Activated CD8-positive, alpha-beta memory T cell treated with anti-CD3 and anti-CD28 coated beads for 36 hours (primary cell): ENCODE data around the gene CYTH3. TPM values are rescaled to one million over a fixed set of nuclear protein-coding genes. Genes with fewer than 3 reads are reported as not detected.
"Not testable (repeated sequence)": the region's sequence is repeated elsewhere in the genome, so short reads cannot be mapped to it uniquely, and the experiment has no call there.

Source experiments
- CTCF ChIA-PET: fragments of 350-600 bp; sonication (Branson Sonifier 250); formaldehyde crosslinking; loops from one replicate; lab custom pipeline; 2021; ENCODE audit warnings: antibody characterized with exemption; lab: Charles Lee
- POLR2A ChIA-PET: fragments of 350-600 bp; sonication (Branson Sonifier 250); formaldehyde crosslinking; loops from one replicate; lab custom pipeline; 2021; ENCODE audit warnings: antibody characterized with exemption; lab: Charles Lee
- total RNA-seq, 2 experiments: library from RNA; stranded (reverse); gene quantifications; one replicate each; pipeline ENCODE4 v1.2.3, GENCODE V29; 2021

The CYTH3 gene
- total RNA-seq, 2 experiments from 2014 or later, result 2.3 to 2.8 TPM

- CTCF ChIA-PET, result no interaction called here
- POLR2A ChIA-PET, result no interaction called here
Observed at GRCh38 chr7:6243168-6243567, 29.3 kb downstream of the CYTH3 start.

GRCh38 chr7:6242561-6242960 lies 29.9 kb downstream of the CYTH3 start:
- POLR2A ChIA-PET, result no interaction called here
- CTCF ChIA-PET, result no interaction called here

- ChIA-PET CTCF (no interaction called here), POLR2A (no interaction called here)
Observed at GRCh38 chr7:6241607-6241973, 30.8 kb downstream of the CYTH3 start.

GRCh38 chr7:6238309-6238925 lies 34.0 kb downstream of the CYTH3 start:
- CTCF ChIA-PET, result no interaction called here
- POLR2A ChIA-PET, result no interaction called here

GRCh38 chr7:6237730-6238129 lies 34.7 kb downstream of the CYTH3 start:
- POLR2A ChIA-PET, result no interaction called here
- CTCF ChIA-PET, result no interaction called here

DNA sequence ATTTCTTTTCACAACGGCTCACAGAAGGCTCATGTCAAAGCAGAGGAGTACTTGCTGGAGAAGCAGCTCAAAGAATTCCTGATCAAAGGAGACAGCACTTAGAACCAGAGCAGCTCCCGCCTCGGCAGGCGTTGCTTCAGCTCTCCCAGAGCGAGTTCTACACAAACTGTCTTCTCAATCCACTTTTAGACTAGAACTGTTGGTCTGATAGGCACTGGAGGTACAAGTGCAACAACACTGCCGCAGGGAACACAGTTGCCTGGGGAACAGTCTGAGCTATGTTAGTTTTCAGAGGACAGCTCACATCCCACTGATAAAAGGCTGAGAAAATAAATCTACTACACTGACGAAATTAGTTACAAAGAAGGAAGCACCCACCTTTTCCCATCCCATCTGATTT lies 35.4 kb downstream of the CYTH3 start:
- ChIA-PET POLR2A (no interaction called here), CTCF (interaction anchor here (0.6 kb wide), 1 partner anchor 354 kb away, joined by 3 read pairs; no protein-coding TSS in a partner anchor)

DNA sequence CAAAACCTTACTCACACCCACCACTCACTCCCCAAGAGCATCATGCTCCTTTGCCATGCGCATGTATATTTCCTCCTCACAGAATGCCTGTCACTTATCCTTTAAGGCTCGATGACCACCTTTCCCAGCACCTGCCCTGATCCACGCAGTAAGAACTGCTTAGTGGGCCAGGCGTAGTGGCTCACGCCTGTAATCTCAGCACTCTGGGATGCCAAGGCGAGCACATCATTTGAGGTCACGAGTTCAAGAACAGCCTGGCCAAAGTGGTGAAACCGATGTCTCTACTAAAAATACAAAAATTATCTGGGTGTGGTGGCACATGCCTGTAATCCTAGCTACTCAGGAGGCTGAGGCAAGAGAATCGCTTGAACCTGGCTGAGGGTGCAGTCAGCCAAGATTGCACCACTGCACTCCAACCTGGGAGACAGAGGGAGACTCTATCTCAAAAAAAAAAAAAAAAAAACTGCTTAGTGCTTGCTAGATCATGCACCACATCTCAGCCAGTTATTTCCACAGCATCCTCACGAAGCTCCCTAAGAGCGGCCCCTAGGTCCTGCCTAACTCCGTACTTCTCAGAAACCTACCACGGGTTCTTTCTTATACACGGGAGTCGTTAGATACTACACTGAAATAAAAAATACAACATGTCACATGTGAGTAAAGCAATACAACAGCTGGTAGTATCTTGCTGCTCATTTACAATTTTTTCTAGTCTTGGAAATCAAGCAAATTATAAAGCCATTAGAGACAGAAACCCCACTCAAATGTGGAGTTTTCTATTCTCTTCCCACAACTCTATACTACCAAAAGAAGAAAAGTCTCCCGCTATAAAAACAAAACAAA lies 37.2 kb downstream of the CYTH3 start:
- ChIA-PET POLR2A (no interaction called here), CTCF (interaction anchor here (1.2 kb wide), 1 partner anchor 55 kb away, joined by 3 read pairs; no protein-coding TSS in a partner anchor)

GRCh38 chr7:6234384-6234783 lies 38.0 kb downstream of the CYTH3 start:
- ChIA-PET CTCF (no interaction called here), POLR2A (no interaction called here)

DNA sequence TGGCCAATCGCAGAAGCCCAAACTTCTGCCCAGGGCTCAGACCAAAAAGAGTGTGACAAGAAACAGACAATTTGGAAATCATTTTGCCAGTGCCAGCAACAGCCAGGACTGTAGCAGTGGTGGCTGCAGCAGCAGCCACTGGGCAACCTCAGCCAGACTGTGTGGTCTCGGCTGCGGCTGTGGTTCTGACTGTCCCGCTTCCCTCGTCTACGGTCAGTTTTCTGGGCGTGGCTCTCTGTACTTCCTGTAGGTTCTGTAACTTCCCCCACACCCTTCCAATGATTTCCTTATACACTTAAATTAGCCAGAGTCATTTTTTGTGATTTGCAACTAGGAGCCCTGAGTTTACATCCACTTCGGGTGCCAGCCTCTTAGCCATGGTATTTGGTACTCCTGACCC lies 39.9 kb downstream of the CYTH3 start:
- POLR2A ChIA-PET, result no interaction called here

GRCh38 chr7:6232116-6232515 lies 40.3 kb downstream of the CYTH3 start:
- ChIA-PET CTCF (no interaction called here), POLR2A (no interaction called here)

More for the DNA sequence above, 39.9 kb downstream of the CYTH3 start:
- CTCF ChIA-PET, result no interaction called here

DNA sequence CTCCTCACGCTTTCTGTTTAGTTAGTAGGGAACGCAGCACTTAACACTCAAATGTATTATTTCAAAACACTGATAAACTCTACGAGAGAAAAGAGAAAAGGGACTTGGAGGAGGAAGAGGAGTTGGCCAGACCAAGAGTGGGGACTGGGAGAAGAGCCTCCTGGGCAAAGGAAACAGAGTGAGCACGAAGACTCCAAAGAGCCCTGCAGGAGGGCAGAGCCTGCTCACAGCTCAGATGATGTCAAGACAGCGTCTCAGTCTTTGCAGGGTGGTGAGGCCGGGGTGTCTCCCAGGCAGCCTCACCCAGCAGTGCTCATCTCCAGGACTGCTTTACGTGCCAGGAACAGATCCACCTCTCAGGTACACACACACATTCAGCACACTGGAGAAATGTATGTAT lies 41.2 kb downstream of the CYTH3 start:
- ChIA-PET CTCF (no interaction called here), POLR2A (no interaction called here)

GRCh38 chr7:6229284-6229683 lies 43.1 kb downstream of the CYTH3 start:
- POLR2A ChIA-PET, CTCF ChIA-PET: not testable (repeated sequence)

GRCh38 chr7:6228361-6229229 lies 43.8 kb downstream of the CYTH3 start:
- ChIA-PET POLR2A (no interaction called here), CTCF (no interaction called here)

- CTCF ChIA-PET, result interaction anchor here (0.6 kb wide), 1 partner anchor 11 kb away, joined by 3 read pairs; no protein-coding TSS in a partner anchor
Observed at GRCh38 chr7:6227294-6227846, 45.1 kb downstream of the CYTH3 start.

DNA sequence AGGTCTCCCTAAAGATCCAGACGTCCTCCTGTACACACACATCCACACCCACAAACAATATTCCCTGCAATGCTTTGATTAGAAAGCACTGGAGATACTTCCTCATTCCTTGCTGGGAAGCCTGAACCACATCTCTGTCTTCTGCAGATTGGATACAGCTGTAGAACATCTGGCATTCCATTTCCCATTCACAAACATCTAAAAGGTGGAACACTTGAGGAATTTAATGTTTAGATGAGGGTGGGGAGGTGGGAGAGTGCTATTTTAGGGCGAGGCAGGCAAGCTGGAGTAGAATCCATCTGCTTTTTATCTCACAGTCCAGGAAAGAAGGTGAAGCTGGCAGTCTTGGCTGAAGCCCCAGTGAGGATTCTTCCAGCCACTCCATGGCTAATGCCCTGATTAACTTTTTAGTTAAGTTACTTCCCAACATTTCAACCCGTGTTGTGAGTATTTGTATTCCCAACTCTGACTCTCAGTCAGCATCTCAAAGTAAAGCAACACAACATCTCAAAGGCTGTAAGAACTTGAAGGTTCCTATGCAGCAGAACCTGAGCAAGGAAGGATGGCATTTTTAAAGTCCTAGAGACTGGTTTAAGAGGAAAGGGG lies 46.1 kb downstream of the CYTH3 start:
- ChIA-PET POLR2A (no interaction called here), CTCF (no interaction called here)

More at GRCh38 chr7:6227294-6227846, 45.1 kb downstream of the CYTH3 start:
- POLR2A ChIA-PET, result no interaction called here

DNA sequence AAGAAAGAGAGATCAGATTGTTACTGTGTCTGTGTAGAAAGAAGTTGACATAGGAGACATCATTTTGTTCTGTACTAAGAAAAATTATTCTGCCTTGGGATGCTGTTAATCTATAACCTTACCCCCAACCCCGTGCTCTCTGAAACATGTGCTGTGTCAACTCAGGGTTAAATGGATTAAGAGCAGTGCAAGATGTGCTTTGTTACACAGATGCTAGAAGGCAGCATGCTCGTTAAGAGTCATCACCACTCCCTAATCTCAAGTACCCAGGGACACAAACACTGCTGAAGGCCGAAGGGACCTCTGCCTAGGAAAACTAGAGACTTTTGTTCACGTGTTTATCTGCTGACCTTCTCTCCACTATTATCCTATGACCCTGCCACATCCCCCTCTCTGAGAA lies 49.0 kb downstream of the CYTH3 start:
- CTCF ChIA-PET, POLR2A ChIA-PET: not testable (repeated sequence)

DNA sequence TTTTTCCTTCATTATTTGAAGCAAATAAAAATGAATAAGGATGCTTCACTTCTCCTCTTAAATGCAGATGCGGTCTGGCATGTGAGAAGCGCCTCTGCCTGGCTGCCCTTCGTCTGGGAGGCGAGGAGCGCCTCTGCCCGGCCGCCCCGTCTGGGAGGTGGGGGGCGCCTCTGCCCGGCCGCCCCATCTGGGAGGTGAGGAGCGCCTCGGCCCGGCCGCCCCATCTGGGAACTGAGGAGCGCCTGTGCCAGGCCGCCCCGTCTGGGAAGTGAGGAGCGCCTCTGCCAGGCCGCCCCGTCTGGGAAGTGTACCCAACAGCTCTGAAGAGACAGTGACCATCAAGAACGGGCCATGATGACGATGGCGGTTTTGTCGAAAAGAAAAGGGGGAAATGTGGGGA lies 49.4 kb downstream of the CYTH3 start:
- CTCF ChIA-PET, POLR2A ChIA-PET: not testable (repeated sequence)

GRCh38 chr7:6221340-6222319 lies 50.8 kb downstream of the CYTH3 start:
- POLR2A ChIA-PET, result no interaction called here
- CTCF ChIA-PET, result interaction anchor here (1.5 kb wide), 1 partner anchor 32 kb away, joined by 4 read pairs; no protein-coding TSS in a partner anchor
